GM19468 (cell line): Measurements from ENCODE around the gene CARMIL3.
"Not testable (repeated sequence)": the region's sequence is repeated elsewhere in the genome, so short reads cannot be mapped to it uniquely, and the experiment has no call there.

Source experiments
- ATAC-seq: cut with Tn5 transposase; IDR thresholded peaks from one replicate; pipeline ENCODE4 v1.9.1; 2021; ENCODE audit warnings: mild to moderate bottlenecking, moderate library complexity, moderate number of reproducible peaks; ENCODE audit not compliant: unreplicated experiment; ENCODE audit errors: extremely low read depth

CARMIL3 gene

GRCh38 chr14:24092505-24093206 is 40.8 kb downstream of the CARMIL3 start:
- no peak for ATAC-seq

DNA sequence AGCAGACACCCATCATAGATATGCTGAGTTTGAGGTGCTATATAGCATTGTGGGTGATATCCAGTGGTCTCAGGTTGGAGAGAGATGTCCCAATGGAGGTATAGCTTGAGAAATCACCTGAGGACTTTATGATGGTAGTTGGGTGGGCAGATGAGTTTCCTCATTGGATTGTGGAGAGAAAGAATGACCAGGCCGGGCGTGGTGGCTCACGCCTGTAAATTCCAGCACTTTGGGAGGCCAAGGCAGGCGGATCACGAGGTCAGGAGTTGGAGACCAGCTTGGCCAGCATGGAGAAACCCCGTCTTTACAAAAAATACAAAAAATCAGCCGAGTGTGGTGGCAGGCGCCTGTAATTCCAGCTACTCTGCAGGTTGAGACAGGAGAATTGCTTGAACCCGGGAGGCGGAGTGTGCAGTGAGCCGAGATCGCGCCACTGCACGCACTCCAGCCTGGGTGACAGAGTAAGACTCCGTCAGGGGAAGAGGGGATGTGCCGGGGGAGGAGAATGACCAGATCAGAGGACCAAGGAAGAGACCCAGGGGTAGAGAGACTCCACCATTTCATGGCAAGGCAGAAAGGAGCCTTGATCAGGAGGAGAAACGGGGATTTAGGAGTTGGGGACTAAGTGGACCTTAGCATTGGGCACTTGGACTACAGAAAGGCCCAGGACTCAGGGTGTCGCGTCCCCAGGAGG is 41.5 kb downstream of the CARMIL3 start:
- ATAC-seq: no peak

DNA sequence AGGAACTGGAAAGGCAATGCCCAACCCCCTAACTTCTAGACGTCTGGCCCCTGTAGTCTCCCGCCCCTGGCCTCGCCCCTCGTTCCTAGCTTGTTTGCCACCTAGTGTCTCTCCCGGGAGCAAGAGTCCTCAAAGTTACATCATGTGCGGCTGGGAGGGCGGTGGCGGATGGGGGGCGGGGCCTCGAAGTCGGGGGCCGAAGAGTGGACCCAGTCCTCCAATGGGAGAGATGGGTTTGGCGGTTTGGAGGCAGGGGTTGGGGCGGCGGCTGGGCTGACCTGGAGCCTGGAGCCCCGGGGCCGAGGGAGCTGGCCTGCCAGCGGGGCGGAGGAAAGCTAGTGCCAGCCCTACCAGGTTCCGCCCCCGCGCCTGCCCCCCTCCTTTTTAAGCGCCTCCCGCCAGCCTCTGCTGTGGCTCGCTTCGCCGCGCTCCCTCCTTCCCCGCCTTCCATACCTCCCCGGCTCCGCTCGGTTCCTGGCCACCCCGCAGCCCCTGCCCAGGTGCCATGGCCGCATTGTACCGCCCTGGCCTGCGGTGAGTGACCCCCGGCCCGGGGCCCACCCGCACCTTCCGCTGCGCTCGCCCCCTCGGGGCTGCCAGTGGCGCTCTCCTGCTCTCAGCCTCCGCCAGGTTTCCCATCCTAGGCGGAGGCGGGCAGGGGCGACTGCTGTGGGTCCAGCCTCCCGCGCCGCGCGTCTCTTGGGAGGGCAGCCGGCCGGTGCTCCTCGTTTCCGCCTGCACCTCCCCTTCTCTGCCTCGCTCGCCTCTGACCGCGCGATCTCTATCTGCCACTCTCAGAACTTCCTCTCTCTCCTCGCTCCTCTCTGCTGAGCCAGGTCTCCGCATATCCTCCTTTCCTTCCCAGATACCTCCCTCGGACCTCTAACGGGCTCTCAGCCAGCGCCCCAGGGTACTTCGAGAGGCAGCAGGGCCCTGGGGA is 42.4 kb downstream of the CARMIL3 start, which contains the start of gene PCK2:
PCK2 (plus strand) TSS at position 411 of the 940 bp plus-strand sequence; CDS start at position 506, 95 bp downstream.
- ATAC-seq: no peak

DNA sequence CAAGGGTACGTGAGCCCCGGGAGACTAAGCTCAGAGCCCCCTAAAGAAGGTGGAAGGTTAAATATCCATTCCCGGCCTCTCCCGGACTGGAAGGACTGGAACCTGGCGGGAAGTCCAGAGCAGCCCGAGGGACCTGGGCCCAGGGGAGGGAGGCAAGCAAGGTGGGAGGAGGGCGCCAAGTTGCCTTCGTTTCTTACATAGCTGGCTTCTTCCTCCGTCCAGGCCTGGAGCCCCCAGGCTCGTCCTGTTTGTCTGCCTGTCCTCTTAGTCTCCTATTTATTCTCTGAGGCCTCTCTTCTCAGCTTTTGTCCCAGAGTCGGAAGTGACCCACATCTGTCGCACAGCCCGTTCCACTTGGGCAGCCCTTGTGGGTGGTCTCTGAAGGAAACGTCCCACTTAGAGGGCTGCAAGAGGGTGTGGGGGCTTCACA is 43.0 kb downstream of the CARMIL3 start:
- no peak for ATAC-seq

- ATAC-seq: peak; percentile 30
Measured at GRCh38 chr14:24095271-24096068, 43.7 kb downstream of the CARMIL3 start.

DNA sequence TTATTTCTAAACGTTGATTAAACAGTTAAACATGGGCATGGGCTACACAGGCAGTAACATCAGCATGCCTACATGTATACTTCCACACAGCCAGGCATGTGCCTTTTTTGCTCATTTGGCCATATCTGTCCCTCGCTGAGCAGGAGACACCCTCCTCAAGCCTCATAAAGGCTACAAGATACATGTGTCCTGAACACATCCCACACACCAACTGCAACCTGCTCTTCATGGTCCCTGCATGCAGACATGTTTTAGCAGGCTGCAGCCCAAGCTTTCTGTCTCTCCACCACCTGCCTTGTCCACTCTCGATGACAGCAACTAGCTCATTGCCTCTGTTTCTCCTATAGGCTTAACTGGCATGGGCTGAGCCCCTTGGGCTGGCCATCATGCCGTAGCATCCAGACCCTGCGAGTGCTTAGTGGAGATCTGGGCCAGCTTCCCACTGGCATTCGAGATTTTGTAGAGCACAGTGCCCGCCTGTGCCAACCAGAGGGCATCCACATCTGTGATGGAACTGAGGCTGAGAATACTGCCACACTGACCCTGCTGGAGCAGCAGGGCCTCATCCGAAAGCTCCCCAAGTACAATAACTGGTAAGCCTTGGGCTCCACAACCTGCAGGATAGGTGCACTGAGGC is 44.9 kb downstream of the CARMIL3 start:
- no peak for ATAC-seq

- no peak for ATAC-seq
Measured at GRCh38 chr14:24098229-24098926, 46.6 kb downstream of the CARMIL3 start.

- no peak for ATAC-seq
Measured at GRCh38 chr14:24098927-24099813, 47.4 kb downstream of the CARMIL3 start.

DNA sequence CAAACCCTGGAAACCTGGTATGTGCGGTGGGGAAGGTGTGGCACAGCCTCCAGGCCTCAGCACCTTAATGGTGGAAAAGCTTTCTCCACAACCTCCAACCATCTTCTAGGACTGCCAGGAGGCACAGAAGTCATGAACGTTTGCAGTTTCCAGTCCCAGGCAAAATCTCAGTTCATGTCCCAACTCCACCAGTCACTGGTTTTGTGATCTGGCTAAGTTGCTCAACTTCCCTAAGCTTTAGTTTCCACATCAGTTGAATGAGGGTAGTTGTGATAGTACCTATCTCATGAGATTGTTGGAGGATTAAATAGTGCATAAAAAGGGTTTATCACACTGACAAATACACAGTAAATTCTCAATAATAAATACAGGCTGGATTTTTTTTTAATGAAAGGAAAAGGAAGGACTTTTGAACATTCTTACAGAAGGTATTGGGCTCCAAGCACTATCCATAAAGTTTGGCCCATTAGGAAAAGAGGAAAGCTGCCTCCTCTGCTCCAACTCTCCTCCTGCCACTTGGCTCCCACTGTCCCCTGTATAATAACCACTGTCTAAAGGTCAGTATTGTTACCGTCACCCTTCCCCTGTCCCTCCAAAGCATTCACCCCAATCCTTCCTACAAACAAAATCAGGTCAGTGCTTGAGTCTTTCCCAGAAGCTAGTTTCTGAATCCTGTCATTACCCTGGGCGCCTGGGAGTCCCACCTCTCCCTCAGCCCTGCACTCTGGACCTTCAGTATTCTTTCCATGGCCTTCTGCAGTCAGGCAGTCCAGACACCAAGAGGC is 48.6 kb downstream of the CARMIL3 start:
- no peak for ATAC-seq

DNA sequence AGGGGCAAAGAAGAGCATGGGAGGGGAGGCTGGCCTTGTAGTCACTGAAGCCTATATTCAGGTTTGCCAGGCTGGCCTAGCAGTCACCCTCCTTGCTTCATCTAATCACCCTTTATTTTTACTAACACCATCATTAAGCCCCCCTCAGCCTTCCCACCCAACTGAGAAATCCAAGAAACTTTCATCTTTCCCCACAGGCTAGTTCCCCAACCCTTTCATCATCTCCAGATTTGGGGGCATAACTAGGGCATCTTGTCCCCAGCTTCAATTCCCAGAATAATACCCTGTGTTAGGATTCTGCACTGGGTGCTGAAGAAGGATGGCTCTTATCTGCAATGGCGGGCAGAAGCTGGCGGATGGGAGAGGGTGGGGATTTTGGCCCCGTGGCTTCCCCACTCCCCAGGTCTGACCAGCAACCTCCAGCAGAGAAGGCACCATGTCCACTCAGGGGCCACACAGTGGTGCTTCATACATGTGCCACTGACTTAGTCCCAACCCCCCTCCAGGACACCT is 49.2 kb downstream of the CARMIL3 start:
- no peak for ATAC-seq

GRCh38 chr14:24102357-24103048 is 50.7 kb downstream of the CARMIL3 start:
- ATAC-seq: no peak

DNA sequence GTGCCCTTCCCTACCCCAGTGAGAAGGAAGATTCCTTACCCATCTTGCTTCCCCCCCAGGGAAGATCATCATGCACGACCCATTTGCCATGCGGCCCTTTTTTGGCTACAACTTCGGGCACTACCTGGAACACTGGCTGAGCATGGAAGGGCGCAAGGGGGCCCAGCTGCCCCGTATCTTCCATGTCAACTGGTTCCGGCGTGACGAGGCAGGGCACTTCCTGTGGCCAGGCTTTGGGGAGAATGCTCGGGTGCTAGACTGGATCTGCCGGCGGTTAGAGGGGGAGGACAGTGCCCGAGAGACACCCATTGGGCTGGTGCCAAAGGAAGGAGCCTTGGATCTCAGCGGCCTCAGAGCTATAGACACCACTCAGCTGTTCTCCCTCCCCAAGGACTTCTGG is 51.6 kb downstream of the CARMIL3 start:
- no peak for ATAC-seq

DNA sequence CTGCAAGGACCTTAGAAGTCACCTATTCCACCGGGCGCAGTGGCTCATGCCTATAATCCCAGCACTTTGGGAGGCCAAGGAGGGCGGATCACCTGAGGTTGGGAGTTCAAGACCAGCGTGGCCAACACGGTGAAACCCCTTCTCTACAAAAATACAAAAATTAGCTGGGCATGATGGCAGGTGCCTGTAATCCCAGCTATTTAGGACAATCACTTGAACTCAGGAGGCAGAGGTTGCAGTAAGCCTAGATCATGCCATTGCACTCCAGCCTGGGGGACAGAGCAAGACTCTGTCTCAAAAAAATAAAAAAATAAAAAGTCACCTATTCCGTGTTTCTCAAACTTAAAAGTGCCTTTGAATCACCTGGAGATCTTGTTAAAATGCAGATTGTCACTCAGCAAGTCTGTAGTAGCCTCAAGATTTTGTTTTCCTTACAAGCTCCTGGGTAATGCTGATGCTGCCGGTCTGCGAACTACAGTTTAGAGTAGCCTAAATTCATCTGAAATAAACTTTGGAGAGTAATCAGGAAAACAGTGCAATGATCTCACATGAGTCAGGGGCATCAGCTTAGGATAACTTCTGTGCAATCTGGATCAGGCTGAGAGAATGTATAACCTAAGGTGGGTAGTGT is 53.9 kb downstream of the CARMIL3 start:
- ATAC-seq: not testable (repeated sequence)

DNA sequence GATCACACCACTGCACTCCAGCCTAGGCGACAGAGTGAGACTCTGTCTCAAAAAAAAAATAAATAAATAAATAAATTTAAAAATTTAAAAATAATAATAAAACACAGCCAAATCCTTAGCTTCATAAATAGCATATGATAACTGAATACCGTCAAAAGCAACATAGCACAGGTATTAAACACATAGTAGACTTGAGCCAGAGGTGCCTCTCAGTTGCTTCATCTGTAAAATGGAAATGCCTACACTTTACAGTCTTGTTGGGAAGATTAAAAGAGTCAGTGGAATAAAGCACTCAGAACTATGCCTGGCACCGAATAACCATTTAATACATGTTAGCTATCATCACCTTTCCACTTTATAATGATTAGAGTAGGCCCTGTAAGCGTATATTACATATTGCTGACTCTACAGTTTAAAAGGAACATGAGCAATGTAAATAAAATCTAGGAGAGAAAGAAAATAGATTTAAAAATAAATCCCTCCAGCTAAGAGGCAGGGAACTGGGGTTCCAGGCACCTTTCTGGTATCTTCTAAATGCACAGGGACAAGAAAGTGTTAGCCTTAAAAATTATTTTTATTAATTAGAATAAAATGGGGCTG is 55.0 kb downstream of the CARMIL3 start:
- ATAC-seq: no peak

- no peak for ATAC-seq
Measured at GRCh38 chr14:24108336-24108874, 56.6 kb downstream of the CARMIL3 start.
